Tibial nerve (tissue), 3 donors: ENCODE measurements around the gene KIAA2012.

Experiments used
- POLR2A ChIP-seq, 2 donors: fragments of 450-650 bp; IDR thresholded peaks; one replicate each; pipeline ENCODE4 v1.6.1; 2017; ENCODE audit warnings: antibody characterized with exemption in 2 of 2, mild to moderate bottlenecking in 2 of 2, moderate library complexity in 2 of 2
- TF ChIP-seq, protein P1 (sequence below), 5 experiments: fragments of 200-600 bp in 3 of 5; fragments of 450-650 bp in 2 of 5; sonication (generic) in 3 of 5; IDR thresholded peaks; one replicate each; pipeline ENCODE4 v1.5.1; 2016 to 2019; ENCODE audit warnings: antibody characterized with exemption in 5 of 5, mild to moderate bottlenecking in 3 of 5, moderate library complexity in 2 of 5

DNA sequence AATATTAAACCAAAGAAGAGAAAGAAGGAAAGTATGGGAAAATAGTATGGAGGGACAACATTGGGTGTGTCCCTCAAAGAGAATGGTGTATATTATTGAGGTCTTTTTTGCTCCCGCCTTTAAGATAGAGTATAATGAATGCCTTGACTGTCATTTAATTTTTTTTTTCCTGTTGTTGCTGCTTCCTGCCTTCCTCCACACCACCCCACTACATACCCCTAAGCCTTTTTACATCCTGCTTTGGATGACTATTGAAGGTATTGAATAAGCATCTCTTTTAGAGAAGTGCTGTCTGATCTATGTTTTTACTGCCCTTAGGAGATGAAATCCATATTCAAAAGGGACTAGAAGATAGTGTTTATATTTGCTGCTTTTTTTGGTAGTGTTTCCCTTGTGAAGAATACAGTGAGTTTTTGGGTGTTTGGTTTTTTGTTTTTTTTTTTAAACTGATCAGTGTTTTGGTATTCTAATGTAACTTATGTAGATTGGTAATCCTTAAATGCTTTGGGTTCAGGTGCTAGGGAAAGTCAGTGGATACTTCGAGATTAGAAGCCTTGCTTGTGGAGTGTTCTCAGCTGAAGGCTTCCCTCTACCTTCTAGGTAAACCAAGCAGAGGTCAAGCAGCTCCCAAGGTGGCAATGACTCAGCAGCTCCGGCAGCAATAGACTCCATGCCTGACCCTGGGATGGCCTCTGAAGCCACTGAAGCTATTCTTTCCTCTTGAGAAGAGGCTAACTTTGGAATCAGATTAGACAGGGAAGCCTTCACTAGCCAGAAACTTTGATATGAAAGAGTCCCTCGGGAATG, 34.4 kb upstream of the KIAA2012 start:
- TF ChIP-seq, protein P1, sequence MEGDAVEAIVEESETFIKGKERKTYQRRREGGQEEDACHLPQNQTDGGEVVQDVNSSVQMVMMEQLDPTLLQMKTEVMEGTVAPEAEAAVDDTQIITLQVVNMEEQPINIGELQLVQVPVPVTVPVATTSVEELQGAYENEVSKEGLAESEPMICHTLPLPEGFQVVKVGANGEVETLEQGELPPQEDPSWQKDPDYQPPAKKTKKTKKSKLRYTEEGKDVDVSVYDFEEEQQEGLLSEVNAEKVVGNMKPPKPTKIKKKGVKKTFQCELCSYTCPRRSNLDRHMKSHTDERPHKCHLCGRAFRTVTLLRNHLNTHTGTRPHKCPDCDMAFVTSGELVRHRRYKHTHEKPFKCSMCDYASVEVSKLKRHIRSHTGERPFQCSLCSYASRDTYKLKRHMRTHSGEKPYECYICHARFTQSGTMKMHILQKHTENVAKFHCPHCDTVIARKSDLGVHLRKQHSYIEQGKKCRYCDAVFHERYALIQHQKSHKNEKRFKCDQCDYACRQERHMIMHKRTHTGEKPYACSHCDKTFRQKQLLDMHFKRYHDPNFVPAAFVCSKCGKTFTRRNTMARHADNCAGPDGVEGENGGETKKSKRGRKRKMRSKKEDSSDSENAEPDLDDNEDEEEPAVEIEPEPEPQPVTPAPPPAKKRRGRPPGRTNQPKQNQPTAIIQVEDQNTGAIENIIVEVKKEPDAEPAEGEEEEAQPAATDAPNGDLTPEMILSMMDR (IDR thresholded peaks at IDR 0.05), result no peak
- no peak for TF ChIP-seq POLR2A (IDR thresholded peaks at IDR 0.05)
